WTC11 (cell line): ENCODE results near the gene ANKRD18A. TPM values are rescaled to one million over a fixed set of nuclear protein-coding genes. Genes with fewer than 3 reads are reported as not detected.

ENCODE experiments used
- ATAC-seq: fragments of 200-7000 bp; cut with Tn5 transposase; 2 replicates; pipeline ENCODE4 v1.10.0; 2021; ENCODE audit warnings: mild to moderate bottlenecking, moderate library complexity
- CTCF ChIA-PET: fragments of 300-600 bp; sonication (Branson Sonifier 250); formaldehyde crosslinking; loops from one replicate; lab custom pipeline; 2021; ENCODE audit warnings: antibody characterized with exemption; lab: Charles Lee
- POLR2A ChIA-PET: fragments of 350-600 bp; sonication (Branson Sonifier 250); formaldehyde crosslinking; loops from one replicate; lab custom pipeline; 2021; ENCODE audit warnings: antibody characterized with exemption; lab: Charles Lee
- DNase-seq: peaks from one replicate; pipeline ENCODE4 v3.0.0; 2021; ENCODE audit warnings: low spot score
- H3K27ac Mint-ChIP-seq: 2 replicates; pipeline ENCODE4 v1.8.0; 2021; ENCODE audit warnings: mixed read lengths
- H3K27me3 Mint-ChIP-seq: 2 replicates; pipeline ENCODE4 v1.8.0; 2021; ENCODE audit warnings: low read depth, mild to moderate bottlenecking, moderate library complexity, mixed read lengths
- H3K36me3 Mint-ChIP-seq: 2 replicates; pipeline ENCODE4 v1.8.0; 2021; ENCODE audit warnings: mixed read lengths
- H3K4me1 Mint-ChIP-seq: 2 replicates; pipeline ENCODE4 v1.8.0; 2022; ENCODE audit warnings: mixed read lengths
- H3K4me3 Mint-ChIP-seq: 2 replicates; pipeline ENCODE4 v1.8.0; 2021; ENCODE audit warnings: mild to moderate bottlenecking, moderate library complexity, mixed read lengths
- H3K9me3 Mint-ChIP-seq: 2 replicates; pipeline ENCODE4 v1.8.0; 2021; ENCODE audit warnings: mixed read lengths
- CTCF ChIP-seq: fragments of 200-600 bp; IDR thresholded peaks from 2 replicates; pipeline ENCODE4 v1.8.0; 2022; ENCODE audit warnings: antibody characterized with exemption
- EMX1 ChIP-seq: fragments of 250-450 bp; sonication (Bioruptor Pico); IDR thresholded peaks from 2 replicates; pipeline ENCODE4 v1.8.0; 2021; ENCODE audit warnings: mild to moderate bottlenecking
- FOXK1 ChIP-seq: sonication (generic); formaldehyde crosslinking; IDR thresholded peaks from 2 replicates; pipeline ENCODE4 v1.8.0; 2022; ENCODE audit warnings: mild to moderate bottlenecking, moderate library complexity, missing genetic modification reagents
- MXD4 ChIP-seq: fragments of 250-450 bp; sonication (Bioruptor Pico); IDR thresholded peaks from 2 replicates; pipeline ENCODE4 v1.8.0; 2021; ENCODE audit warnings: mild to moderate bottlenecking, moderate library complexity, borderline replicate concordance
- NFE2L1 ChIP-seq: sonication (generic); formaldehyde crosslinking; IDR thresholded peaks from 2 replicates; pipeline ENCODE4 v1.8.1; 2023; ENCODE audit warnings: missing genetic modification reagents
- NFYB ChIP-seq: sonication (generic); formaldehyde crosslinking; conservative IDR thresholded peaks from 2 replicates; pipeline ENCODE4 v1.8.0; 2022; ENCODE audit warnings: low read depth, missing genetic modification reagents
- NR1H2 ChIP-seq: sonication (generic); formaldehyde crosslinking; IDR thresholded peaks from 2 replicates; pipeline ENCODE4 v1.9.0; 2021; ENCODE audit warnings: mild to moderate bottlenecking, moderate library complexity, missing genetic modification reagents
- USF2 ChIP-seq: sonication (generic); formaldehyde crosslinking; IDR thresholded peaks from 2 replicates; pipeline ENCODE4 v1.8.1; 2023; ENCODE audit warnings: mild to moderate bottlenecking, missing genetic modification reagents, moderate library complexity
- ZNF425 ChIP-seq: fragments of 250-450 bp; sonication (Bioruptor Pico); conservative IDR thresholded peaks from 2 replicates; pipeline ENCODE4 v1.9.0; 2021; ENCODE audit warnings: mild to moderate bottlenecking
- total RNA-seq: library from RNA; stranded (reverse); gene quantifications from 3 replicates; pipeline ENCODE4 v1.2.3, GENCODE V29; 2021
- TF ChIP-seq, protein P1 (sequence below): sonication (generic); formaldehyde crosslinking; IDR thresholded peaks from 2 replicates; pipeline ENCODE4 v1.8.1; 2023; ENCODE audit warnings: mild to moderate bottlenecking, missing genetic modification reagents, borderline replicate concordance
- TF ChIP-seq, protein P2 (sequence below): fragments of 250-450 bp; sonication (Bioruptor Pico); IDR thresholded peaks from 2 replicates; pipeline ENCODE4 v1.9.0; 2021; ENCODE audit warnings: mild to moderate bottlenecking
- TF ChIP-seq, protein P3 (sequence below): sonication (generic); formaldehyde crosslinking; IDR thresholded peaks from 2 replicates; pipeline ENCODE4 v1.8.1; 2023; ENCODE audit warnings: mild to moderate bottlenecking, missing genetic modification reagents, moderate library complexity

Gene ANKRD18A
- total RNA-seq, 1 experiment from 2014 or later, result 15.7 TPM

DNA sequence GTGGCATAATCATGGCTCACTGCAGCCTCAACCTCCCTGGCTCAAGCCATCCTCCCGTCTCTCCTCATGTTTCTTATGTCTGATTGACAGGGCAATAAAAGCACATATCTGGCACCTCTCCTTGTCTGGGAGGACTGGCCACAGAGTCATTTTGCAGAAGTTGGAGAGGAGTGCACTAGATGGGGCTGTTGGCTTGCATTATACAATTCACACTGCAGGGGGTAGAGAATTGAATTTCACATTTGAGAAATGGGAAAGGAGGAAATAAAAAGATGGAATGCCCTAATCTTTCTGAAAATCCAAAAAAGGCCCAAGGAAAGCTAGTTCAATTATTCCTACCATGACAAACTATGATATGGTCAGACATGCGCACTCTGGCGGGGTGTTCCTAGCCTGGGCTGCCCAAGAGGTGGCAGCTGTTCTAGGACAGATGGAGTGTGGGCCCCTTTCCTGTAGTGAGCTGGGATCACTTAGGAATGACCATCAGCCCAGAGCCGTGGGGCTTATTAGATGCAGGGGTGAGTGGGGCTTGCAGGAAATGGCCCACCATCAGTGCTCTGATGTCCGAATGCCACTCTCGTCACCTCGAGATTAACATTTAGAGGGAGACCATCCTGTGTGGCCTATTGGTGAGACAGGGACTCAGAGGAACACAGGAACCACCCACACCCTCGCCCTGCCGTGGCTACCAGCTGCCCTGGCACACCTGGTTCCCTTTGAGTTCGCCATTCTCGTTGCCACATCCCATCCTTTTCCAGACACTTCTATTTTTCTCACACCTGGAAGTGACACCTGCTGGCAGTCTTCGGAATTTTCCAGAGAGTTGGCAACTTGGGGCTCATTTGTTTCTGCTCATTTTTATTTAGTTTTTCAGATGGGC, 21.8 kb upstream of the ANKRD18A start:
- DNase-seq (peak; percentile 55), ATAC-seq (peak; percentile 62)
- ChIA-PET CTCF (interaction anchor here (0.7 to 3.3 kb wide), 17 partner anchors 11 to 225 kb away, joined by 3 to 22 read pairs (median 4); partner anchors contain the start of gene ANKRD18A), POLR2A (no interaction called here)
- no peaks in the 10 kb centered on the region; the same call in 1 of the 2 replicates for H3K27me3 Mint-ChIP-seq
- H3K4me3 Mint-ChIP-seq, result no peak overlapping the region
- H3K36me3 Mint-ChIP-seq, result no peaks in the 10 kb centered on the region
- no peak overlapping the region for H3K27ac Mint-ChIP-seq
- H3K9me3 Mint-ChIP-seq, result peaks cover 5% of the 10 kb centered on the region
- no peak for TF ChIP-seq EMX1
- TF ChIP-seq CTCF, result peak; percentile 67
- no peak for TF ChIP-seq NFYB (CRISPR knock-in tag)
- no peak for TF ChIP-seq NFE2L1 (CRISPR knock-in tag)
- peaks cover 25% of the 10 kb centered on the region for H3K4me1 Mint-ChIP-seq

GRCh38 chr9:38641142-38641541, 20.7 kb upstream of the ANKRD18A start:
- H3K9me3 Mint-ChIP-seq, result peaks cover 5% of the 10 kb centered on the region
- H3K4me1 Mint-ChIP-seq, result peaks cover 25% of the 10 kb centered on the region
- H3K27ac Mint-ChIP-seq, result no peak overlapping the region
- DNase-seq, result no peak
- no peak overlapping the region for H3K4me3 Mint-ChIP-seq
- H3K27me3 Mint-ChIP-seq, result no peaks in the 10 kb centered on the region; the same call in 1 of the 2 replicates
- TF ChIP-seq, protein P1, sequence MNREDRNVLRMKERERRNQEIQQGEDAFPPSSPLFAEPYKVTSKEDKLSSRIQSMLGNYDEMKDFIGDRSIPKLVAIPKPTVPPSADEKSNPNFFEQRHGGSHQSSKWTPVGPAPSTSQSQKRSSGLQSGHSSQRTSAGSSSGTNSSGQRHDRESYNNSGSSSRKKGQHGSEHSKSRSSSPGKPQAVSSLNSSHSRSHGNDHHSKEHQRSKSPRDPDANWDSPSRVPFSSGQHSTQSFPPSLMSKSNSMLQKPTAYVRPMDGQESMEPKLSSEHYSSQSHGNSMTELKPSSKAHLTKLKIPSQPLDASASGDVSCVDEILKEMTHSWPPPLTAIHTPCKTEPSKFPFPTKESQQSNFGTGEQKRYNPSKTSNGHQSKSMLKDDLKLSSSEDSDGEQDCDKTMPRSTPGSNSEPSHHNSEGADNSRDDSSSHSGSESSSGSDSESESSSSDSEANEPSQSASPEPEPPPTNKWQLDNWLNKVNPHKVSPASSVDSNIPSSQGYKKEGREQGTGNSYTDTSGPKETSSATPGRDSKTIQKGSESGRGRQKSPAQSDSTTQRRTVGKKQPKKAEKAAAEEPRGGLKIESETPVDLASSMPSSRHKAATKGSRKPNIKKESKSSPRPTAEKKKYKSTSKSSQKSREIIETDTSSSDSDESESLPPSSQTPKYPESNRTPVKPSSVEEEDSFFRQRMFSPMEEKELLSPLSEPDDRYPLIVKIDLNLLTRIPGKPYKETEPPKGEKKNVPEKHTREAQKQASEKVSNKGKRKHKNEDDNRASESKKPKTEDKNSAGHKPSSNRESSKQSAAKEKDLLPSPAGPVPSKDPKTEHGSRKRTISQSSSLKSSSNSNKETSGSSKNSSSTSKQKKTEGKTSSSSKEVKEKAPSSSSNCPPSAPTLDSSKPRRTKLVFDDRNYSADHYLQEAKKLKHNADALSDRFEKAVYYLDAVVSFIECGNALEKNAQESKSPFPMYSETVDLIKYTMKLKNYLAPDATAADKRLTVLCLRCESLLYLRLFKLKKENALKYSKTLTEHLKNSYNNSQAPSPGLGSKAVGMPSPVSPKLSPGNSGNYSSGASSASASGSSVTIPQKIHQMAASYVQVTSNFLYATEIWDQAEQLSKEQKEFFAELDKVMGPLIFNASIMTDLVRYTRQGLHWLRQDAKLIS (CRISPR knock-in tag), result no peak
- TF ChIP-seq, protein P2, sequence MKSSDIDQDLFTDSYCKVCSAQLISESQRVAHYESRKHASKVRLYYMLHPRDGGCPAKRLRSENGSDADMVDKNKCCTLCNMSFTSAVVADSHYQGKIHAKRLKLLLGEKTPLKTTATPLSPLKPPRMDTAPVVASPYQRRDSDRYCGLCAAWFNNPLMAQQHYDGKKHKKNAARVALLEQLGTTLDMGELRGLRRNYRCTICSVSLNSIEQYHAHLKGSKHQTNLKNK (CRISPR knock-in tag), result no peak
- TF ChIP-seq MXD4 (CRISPR knock-in tag) (no peak), FOXK1 (CRISPR knock-in tag) (no peak), NR1H2 (CRISPR knock-in tag) (no peak), USF2 (CRISPR knock-in tag) (no peak), ZNF425 (CRISPR knock-in tag) (no peak)
- TF ChIP-seq, protein P3, sequence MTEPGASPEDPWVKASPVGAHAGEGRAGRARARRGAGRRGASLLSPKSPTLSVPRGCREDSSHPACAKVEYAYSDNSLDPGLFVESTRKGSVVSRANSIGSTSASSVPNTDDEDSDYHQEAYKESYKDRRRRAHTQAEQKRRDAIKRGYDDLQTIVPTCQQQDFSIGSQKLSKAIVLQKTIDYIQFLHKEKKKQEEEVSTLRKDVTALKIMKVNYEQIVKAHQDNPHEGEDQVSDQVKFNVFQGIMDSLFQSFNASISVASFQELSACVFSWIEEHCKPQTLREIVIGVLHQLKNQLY, result no peak
- POLR2A ChIA-PET, result no interaction called here
- CTCF ChIA-PET, result interaction anchor here (1.0 to 3.3 kb wide), 6 partner anchors 19 to 112 kb away, joined by 3 to 22 read pairs (median 6); partner anchors contain the start of gene ANKRD18A
- no peaks in the 10 kb centered on the region for H3K36me3 Mint-ChIP-seq
- ATAC-seq, result no peak
